ENCODE measurements around the gene OSR1. TPM values are rescaled to one million over a fixed set of nuclear protein-coding genes. Genes with fewer than 3 reads are reported as not detected.

Gene OSR1
- total and polyA plus RNA-seq, 4 donors: 0.14 to 0.70 (median 0.17) TPM; not detected in 1

- H3K4me1 ChIP-seq (ENCODE audit: control insufficient read depth in 4 of 4, insufficient read depth in 4 of 4, low read length in 3 of 4): peaks cover 7 to 34% (median 22%) of the 10 kb centered on the region in 4 donors
- WGBS: 21% methylated on average over 47 of the region's 47 CpGs
- peak; percentile 62 for DNase-seq (ENCODE audit: low spot score)
- H3K27ac ChIP-seq (ENCODE audit: low read depth in 1 of 2, low read length in 2 of 2): no peak overlapping the region
- H3K27me3 ChIP-seq (ENCODE audit: control insufficient read depth in 4 of 4, insufficient read depth in 4 of 4, low read length in 3 of 4): peaks cover 2 to 22% (median 9%) of the 10 kb centered on the region in 4 donors
- H3K4me3 ChIP-seq (ENCODE audit: low read depth in 1 of 3, low read length in 3 of 3): peak overlapping the region in 1 of 3 donors; percentile 39
- no peak overlapping the region for H3K9ac ChIP-seq (ENCODE audit: low read depth in 1 of 2, low read length in 2 of 2)
- peaks cover 0 to 3% (median 0%) of the 10 kb centered on the region in 4 donors for H3K36me3 ChIP-seq (ENCODE audit: control insufficient read depth in 4 of 4, insufficient read depth in 3 of 4, low read depth in 1 of 4, low read length in 3 of 4)
- H3K9me3 ChIP-seq (ENCODE audit: control insufficient read depth in 4 of 4, low read length in 3 of 4): no peaks in the 10 kb centered on the region
- TF ChIP-seq YY1 (IDR thresholded peaks at IDR 0.05): no peak
- TF ChIP-seq RAD21 (IDR thresholded peaks at IDR 0.05): peak; percentile 68 to 79
- TF ChIP-seq MAX (IDR thresholded peaks at IDR 0.05): no peak
- TF ChIP-seq, protein P1, sequence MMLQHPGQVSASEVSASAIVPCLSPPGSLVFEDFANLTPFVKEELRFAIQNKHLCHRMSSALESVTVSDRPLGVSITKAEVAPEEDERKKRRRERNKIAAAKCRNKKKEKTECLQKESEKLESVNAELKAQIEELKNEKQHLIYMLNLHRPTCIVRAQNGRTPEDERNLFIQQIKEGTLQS (IDR thresholded peaks at IDR 0.05): no peak
- TF ChIP-seq TAF1 (conservative IDR thresholded peaks at IDR 0.05): no peak
- no peak for TF ChIP-seq FOXA1 (IDR thresholded peaks at IDR 0.05)
- TF ChIP-seq CTCF (IDR thresholded peaks at IDR 0.05; ENCODE audit: low read depth, low read length, missing input control): peak; percentile 67
- TF ChIP-seq FOXA2 (IDR thresholded peaks at IDR 0.05): no peak
- TF ChIP-seq RXRA (IDR thresholded peaks at IDR 0.05): no peak
- no peak for TF ChIP-seq NR2F2 (IDR thresholded peaks at IDR 0.05)
- TF ChIP-seq, protein P2, sequence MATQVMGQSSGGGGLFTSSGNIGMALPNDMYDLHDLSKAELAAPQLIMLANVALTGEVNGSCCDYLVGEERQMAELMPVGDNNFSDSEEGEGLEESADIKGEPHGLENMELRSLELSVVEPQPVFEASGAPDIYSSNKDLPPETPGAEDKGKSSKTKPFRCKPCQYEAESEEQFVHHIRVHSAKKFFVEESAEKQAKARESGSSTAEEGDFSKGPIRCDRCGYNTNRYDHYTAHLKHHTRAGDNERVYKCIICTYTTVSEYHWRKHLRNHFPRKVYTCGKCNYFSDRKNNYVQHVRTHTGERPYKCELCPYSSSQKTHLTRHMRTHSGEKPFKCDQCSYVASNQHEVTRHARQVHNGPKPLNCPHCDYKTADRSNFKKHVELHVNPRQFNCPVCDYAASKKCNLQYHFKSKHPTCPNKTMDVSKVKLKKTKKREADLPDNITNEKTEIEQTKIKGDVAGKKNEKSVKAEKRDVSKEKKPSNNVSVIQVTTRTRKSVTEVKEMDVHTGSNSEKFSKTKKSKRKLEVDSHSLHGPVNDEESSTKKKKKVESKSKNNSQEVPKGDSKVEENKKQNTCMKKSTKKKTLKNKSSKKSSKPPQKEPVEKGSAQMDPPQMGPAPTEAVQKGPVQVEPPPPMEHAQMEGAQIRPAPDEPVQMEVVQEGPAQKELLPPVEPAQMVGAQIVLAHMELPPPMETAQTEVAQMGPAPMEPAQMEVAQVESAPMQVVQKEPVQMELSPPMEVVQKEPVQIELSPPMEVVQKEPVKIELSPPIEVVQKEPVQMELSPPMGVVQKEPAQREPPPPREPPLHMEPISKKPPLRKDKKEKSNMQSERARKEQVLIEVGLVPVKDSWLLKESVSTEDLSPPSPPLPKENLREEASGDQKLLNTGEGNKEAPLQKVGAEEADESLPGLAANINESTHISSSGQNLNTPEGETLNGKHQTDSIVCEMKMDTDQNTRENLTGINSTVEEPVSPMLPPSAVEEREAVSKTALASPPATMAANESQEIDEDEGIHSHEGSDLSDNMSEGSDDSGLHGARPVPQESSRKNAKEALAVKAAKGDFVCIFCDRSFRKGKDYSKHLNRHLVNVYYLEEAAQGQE (IDR thresholded peaks at IDR 0.05): no peak
- TF ChIP-seq GABPA (IDR thresholded peaks at IDR 0.05 in 1 of 2, conservative IDR thresholded peaks at IDR 0.05 in 1 of 2): no peak
- TF ChIP-seq SP1 (IDR thresholded peaks at IDR 0.05): no peak
Measured at GRCh38 chr2:19349911-19350677, 8.3 kb downstream of the OSR1 start.

DNA sequence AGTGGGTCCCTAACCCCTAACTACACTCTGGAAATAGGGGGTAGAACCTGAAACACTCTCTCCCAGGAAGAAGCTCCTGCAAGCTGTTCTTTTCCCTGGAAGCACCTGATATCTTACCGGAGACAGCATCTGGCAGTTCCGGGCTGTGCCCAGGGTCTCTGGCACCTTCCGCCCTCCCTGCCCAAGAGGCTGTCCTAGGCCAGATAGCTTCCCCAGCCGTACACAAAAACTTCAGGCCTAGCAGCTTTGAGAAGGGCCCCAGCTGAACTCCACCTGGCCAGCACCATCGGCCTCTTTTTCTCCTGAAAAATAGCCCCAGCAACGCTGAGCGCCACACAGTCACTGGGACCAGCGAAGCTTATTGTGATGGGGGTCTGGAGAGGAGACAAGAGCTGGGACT lies 9.7 kb downstream of the OSR1 start:
- Histone ChIP-seq H3K4me3 (ENCODE audit: low read depth in 1 of 3, low read length in 3 of 3) (no peak overlapping the region), H3K27ac (ENCODE audit: low read depth in 1 of 2, low read length in 2 of 2) (no peak overlapping the region), H3K9me3 (ENCODE audit: control insufficient read depth in 4 of 4, low read length in 3 of 4) (no peaks in the 10 kb centered on the region), H3K9ac (ENCODE audit: low read depth in 1 of 2, low read length in 2 of 2) (no peak overlapping the region), H3K4me1 (ENCODE audit: control insufficient read depth in 4 of 4, insufficient read depth in 4 of 4, low read length in 3 of 4) (peaks cover 7 to 34% (median 22%) of the 10 kb centered on the region in 4 donors), H3K36me3 (ENCODE audit: control insufficient read depth in 4 of 4, insufficient read depth in 3 of 4, low read depth in 1 of 4, low read length in 3 of 4) (peaks cover 0 to 3% (median 0%) of the 10 kb centered on the region in 4 donors), H3K27me3 (ENCODE audit: control insufficient read depth in 4 of 4, insufficient read depth in 4 of 4, low read length in 3 of 4) (peaks cover 0 to 12% (median 6%) of the 10 kb centered on the region in 4 donors)
- 89% methylated on average over 8 of the region's 8 CpGs for WGBS
- peak; percentile 32 for DNase-seq (ENCODE audit: low spot score)
- no peak for TF ChIP-seq GABPA (IDR thresholded peaks at IDR 0.05 in 1 of 2, conservative IDR thresholded peaks at IDR 0.05 in 1 of 2)
- TF ChIP-seq EGR1 (IDR thresholded peaks at IDR 0.05; ENCODE audit: low read depth in 2 of 2): no peak
- no peak for TF ChIP-seq NR2F2 (IDR thresholded peaks at IDR 0.05)
- TF ChIP-seq YY1 (IDR thresholded peaks at IDR 0.05): no peak
- TF ChIP-seq SP1 (IDR thresholded peaks at IDR 0.05): no peak
- TF ChIP-seq RAD21 (IDR thresholded peaks at IDR 0.05): no peak
- no peak for TF ChIP-seq CTCF (IDR thresholded peaks at IDR 0.05; ENCODE audit: low read depth, low read length, missing input control)
- TF ChIP-seq, protein P2 (IDR thresholded peaks at IDR 0.05): no peak
- no peak for TF ChIP-seq JUND (IDR thresholded peaks at IDR 0.05)
